ENCODE data around the gene YIPF6. TPM values are rescaled to one million over a fixed set of nuclear protein-coding genes. Genes with fewer than 3 reads are reported as not detected.

YIPF6 gene
- total RNA-seq, 1 experiment from 2014 or later: 43.3 TPM

DNA sequence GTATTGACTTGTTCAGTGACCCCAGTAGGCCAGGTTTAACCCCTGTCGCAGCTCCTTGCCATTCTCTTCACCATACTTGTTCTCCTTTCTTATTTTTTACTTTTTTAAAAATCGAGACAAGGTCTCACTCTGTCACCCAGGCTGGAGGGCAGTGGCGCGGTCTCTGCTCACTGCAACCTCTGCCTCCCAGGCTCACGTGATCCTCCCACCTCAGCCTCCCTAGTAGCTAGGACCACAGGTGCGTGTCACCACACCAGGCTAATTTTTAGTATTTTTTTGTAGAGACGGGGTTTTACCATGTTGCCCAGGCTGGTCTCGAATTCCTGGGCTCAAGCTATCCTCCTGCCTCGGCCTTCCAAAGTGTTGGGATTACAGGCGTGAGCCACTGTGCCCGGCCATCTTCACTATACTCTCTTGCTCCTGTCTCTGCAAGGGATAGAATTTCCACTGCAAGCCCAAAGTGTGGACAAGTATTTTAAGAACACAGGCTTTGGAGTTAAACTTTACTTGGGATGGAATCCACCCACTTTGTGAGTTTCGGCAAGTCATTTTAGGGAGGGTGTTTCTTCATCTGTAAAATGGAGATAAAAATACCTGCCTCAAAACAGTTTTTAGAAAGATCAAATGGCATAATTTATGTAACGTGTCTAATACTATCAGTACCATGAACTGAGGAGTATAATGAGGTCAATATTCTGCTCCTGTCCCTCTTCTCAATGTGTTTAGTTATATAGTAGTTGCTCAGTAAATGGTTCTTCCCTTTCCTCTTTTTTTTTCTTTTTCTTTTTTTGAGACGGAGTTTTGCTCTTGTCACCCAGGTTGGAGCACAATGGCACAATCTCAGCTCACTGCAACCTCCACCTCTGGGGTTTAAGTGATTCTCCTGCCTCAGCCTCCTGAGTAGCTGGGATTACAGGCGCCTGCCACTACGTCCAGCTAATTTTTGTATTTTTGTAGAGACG is 973 bp downstream of the YIPF6 start:
- peaks cover 59% of the 10 kb centered on the region for H3K79me2 ChIP-seq (ENCODE audit: insufficient read depth, low read length)
- RAD21 ChIA-PET (ENCODE audit: low non-redundant PET in 1 of 2, low total read pairs in 2 of 2, uncharacterized antibody in 2 of 2, unreplicated experiment in 2 of 2): no interaction called here
- no peak overlapping the region for H2AFZ ChIP-seq (ENCODE audit: low read depth, low read length, poor library complexity, severe bottlenecking)

More for the DNA sequence above, 973 bp downstream of the YIPF6 start:
- ChIA-PET POLR2A (no interaction called here), CTCF (interaction anchor here (0.9 kb wide), 1 partner anchor 303 kb away, joined by 3 read pairs; no protein-coding TSS in a partner anchor)
- Histone ChIP-seq H4K20me1 (ENCODE audit: insufficient read depth) (no peaks in the 10 kb centered on the region), H3K9me3 (ENCODE audit: control insufficient read depth in 1 of 2, insufficient read depth in 1 of 2, low read depth in 1 of 2, low read length in 2 of 2) (no peaks in the 10 kb centered on the region), H3K9ac (ENCODE audit: low read length) (peak overlapping the region; percentile 91), H3K36me3 (ENCODE audit: control insufficient read depth in 1 of 2, insufficient read depth in 2 of 2, low read length in 2 of 2) (no peaks in the 10 kb centered on the region), H3K4me1 (ENCODE audit: control insufficient read depth in 1 of 2, insufficient read depth in 2 of 2, low read length in 2 of 2) (peaks cover 3 to 34% of the 10 kb centered on the region in 2 experiments), H3K4me2 (ENCODE audit: low read length) (peak overlapping the region; percentile 84), H3K27ac (ENCODE audit: low read depth, low read length) (peak overlapping the region; percentile 80; the same call in 1 of the 2 replicates), H3K9me2 (ENCODE audit: insufficient read depth) (no peaks in the 10 kb centered on the region), H3K27me3 (ENCODE audit: insufficient read depth, low read length) (no peaks in the 10 kb centered on the region), H3K4me3 (replicated peaks in 1 of 2; ENCODE audit: low read depth in 1 of 2, low read length in 2 of 2) (peak overlapping the region; percentile 79 to 87)
- no peak for TF ChIP-seq SP1 (IDR thresholded peaks at IDR 0.05; ENCODE audit: low read depth)
- TF ChIP-seq POLR2AphosphoS5 (IDR thresholded peaks at IDR 0.05; ENCODE audit: low read depth, low read length): no peak
- TF ChIP-seq POLR2A (IDR thresholded peaks at IDR 0.05; ENCODE audit: borderline replicate concordance, extremely low read depth, insufficient read depth, insufficient read length): no peak
- no peak for TF ChIP-seq EZH2phosphoT487 (IDR thresholded peaks at IDR 0.05; ENCODE audit: borderline replicate concordance)
- TF ChIP-seq ZNF274 (IDR thresholded peaks at IDR 0.05; ENCODE audit: low read depth, low read length): no peak
- TF ChIP-seq, protein P1, sequence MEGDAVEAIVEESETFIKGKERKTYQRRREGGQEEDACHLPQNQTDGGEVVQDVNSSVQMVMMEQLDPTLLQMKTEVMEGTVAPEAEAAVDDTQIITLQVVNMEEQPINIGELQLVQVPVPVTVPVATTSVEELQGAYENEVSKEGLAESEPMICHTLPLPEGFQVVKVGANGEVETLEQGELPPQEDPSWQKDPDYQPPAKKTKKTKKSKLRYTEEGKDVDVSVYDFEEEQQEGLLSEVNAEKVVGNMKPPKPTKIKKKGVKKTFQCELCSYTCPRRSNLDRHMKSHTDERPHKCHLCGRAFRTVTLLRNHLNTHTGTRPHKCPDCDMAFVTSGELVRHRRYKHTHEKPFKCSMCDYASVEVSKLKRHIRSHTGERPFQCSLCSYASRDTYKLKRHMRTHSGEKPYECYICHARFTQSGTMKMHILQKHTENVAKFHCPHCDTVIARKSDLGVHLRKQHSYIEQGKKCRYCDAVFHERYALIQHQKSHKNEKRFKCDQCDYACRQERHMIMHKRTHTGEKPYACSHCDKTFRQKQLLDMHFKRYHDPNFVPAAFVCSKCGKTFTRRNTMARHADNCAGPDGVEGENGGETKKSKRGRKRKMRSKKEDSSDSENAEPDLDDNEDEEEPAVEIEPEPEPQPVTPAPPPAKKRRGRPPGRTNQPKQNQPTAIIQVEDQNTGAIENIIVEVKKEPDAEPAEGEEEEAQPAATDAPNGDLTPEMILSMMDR (IDR thresholded peaks at IDR 0.05 in 2 of 3, conservative IDR thresholded peaks at IDR 0.05 in 1 of 3; ENCODE audit: borderline replicate concordance in 1 of 3, insufficient read depth in 1 of 3, low read depth in 2 of 3, low read length in 2 of 3): no peak
- DNase-seq (ENCODE audit: low read depth, low spot score) (no peak), ATAC-seq (no peak)
- no TSS peak for BruUV-seq (replicated peaks)
- intact Hi-C loops (cut with micrococcal nuclease): no loop called here
